ENCODE results near the gene GNAL.

- no peak for TF ChIP-seq POLR2A (IDR thresholded peaks at IDR 0.05)
- no peak for TF ChIP-seq POLR2AphosphoS5 (IDR thresholded peaks at IDR 0.05)
- TF ChIP-seq CTCF (IDR thresholded peaks at IDR 0.05 in 8 of 11, conservative IDR thresholded peaks at IDR 0.05 in 3 of 11) = no peak
These were observed 119.2 kb downstream of the GNAL start for GRCh38 chr18:11808001-11808855.

All from spleen (tissue), 7 donors.